Neuronal stem cell (in vitro differentiated cells): ENCODE data around the gene SESN2.
"Not testable (repeated sequence)": the region's sequence is repeated elsewhere in the genome, so short reads cannot be mapped to it uniquely, and the experiment has no call there.

Source experiments
- DNase-seq: peaks from one replicate; pipeline ENCODE4 v3.0.0-alpha.2; 2013; ENCODE audit warnings: low spot score
- H2AFZ ChIP-seq: one replicate; pipeline ENCODE4 v1.6.1; 2013; ENCODE audit warnings: mild to moderate bottlenecking, low read length, inconsistent platforms
- H2AK5ac ChIP-seq: 2 replicates; pipeline ENCODE4 v1.6.1; 2013; ENCODE audit warnings: low read depth, mild to moderate bottlenecking, inconsistent platforms, low read length, moderate library complexity, mixed read lengths
- H2BK120ac ChIP-seq: 2 replicates; pipeline ENCODE4 v1.6.1; 2013; ENCODE audit warnings: low read depth, mild to moderate bottlenecking, inconsistent platforms, low read length, moderate library complexity, mixed read lengths
- H2BK12ac ChIP-seq: one replicate; pipeline ENCODE4 v1.6.1; 2013; ENCODE audit warnings: low read length, inconsistent platforms
- H2BK15ac ChIP-seq: 2 replicates; pipeline ENCODE4 v1.6.1; 2013; ENCODE audit warnings: mild to moderate bottlenecking, low read length, inconsistent platforms, mixed read lengths
- H2BK5ac ChIP-seq: one replicate; pipeline ENCODE4 v1.6.1; 2013; ENCODE audit warnings: inconsistent platforms, mild to moderate bottlenecking, low read length, moderate library complexity
- H3K14ac ChIP-seq: one replicate; pipeline ENCODE4 v1.6.1; 2013; ENCODE audit warnings: low read length, inconsistent platforms
- H3K18ac ChIP-seq: 2 replicates; pipeline ENCODE4 v1.6.1; 2013; ENCODE audit warnings: low read length, inconsistent platforms
- H3K23ac ChIP-seq: 2 replicates; pipeline ENCODE4 v1.6.1; 2013; ENCODE audit warnings: low read depth, mild to moderate bottlenecking, mixed read lengths, low read length, inconsistent platforms; ENCODE audit not compliant: poor library complexity
- H3K27ac ChIP-seq: replicated peaks from 3 replicates; pipeline ENCODE4 v1.5.1; 2013; ENCODE audit warnings: low read length, inconsistent platforms
- H3K27me3 ChIP-seq, 3 experiments: 2 replicates each; pipeline ENCODE4 v1.6.1; 2013; ENCODE audit warnings: low read length in 3 of 3, mild to moderate bottlenecking in 2 of 3, inconsistent platforms in 1 of 3, low read depth in 1 of 3, mixed read lengths in 1 of 3, moderate library complexity in 1 of 3; ENCODE audit not compliant: control insufficient read depth in 3 of 3, insufficient read depth in 3 of 3
- H3K36me3 ChIP-seq, 2 donors: replicated peaks in 1 of 2; 2 replicates each; pipeline ENCODE4 v1.6.1; 2013; ENCODE audit warnings: low read length in 2 of 2; ENCODE audit not compliant: control insufficient read depth in 2 of 2, insufficient read depth in 2 of 2
- H3K4ac ChIP-seq: 2 replicates; pipeline ENCODE4 v1.6.1; 2013; ENCODE audit warnings: inconsistent platforms, mild to moderate bottlenecking, low read length, moderate library complexity
- H3K4me1 ChIP-seq, 2 donors: 1 replicate in 1 of 2; 2 replicates in 1 of 2; pipeline ENCODE4 v1.6.1; 2013; ENCODE audit warnings: low read length in 2 of 2, low read depth in 1 of 2; ENCODE audit not compliant: control insufficient read depth in 2 of 2, insufficient read depth in 1 of 2
- H3K4me2 ChIP-seq: one replicate; pipeline ENCODE4 v1.6.1; 2013; ENCODE audit warnings: mild to moderate bottlenecking, low read length, inconsistent platforms; ENCODE audit not compliant: insufficient read depth, poor library complexity, severe bottlenecking
- H3K4me3 ChIP-seq, 2 donors: 2 replicates each; pipeline ENCODE4 v1.5.1; 2013; ENCODE audit warnings: low read length in 2 of 2, mild to moderate bottlenecking in 2 of 2, inconsistent platforms in 1 of 2, moderate library complexity in 1 of 2
- H3K79me1 ChIP-seq: one replicate; pipeline ENCODE4 v1.6.1; 2013; ENCODE audit warnings: low read depth, mild to moderate bottlenecking, inconsistent platforms, low read length, moderate library complexity
- H3K9ac ChIP-seq: one replicate; pipeline ENCODE4 v1.6.1; 2013; ENCODE audit warnings: mild to moderate bottlenecking, low read depth, low read length, inconsistent platforms; ENCODE audit not compliant: poor library complexity
- H3K9me3 ChIP-seq, 2 donors: replicated peaks in 1 of 2; 2 replicates each; pipeline versions ENCODE3 to v1.6.1; 2013; ENCODE audit warnings: low read length in 2 of 2, mild to moderate bottlenecking in 2 of 2, inconsistent platforms in 1 of 2, low read depth in 1 of 2, mixed read lengths in 1 of 2, moderate library complexity in 1 of 2; ENCODE audit not compliant: control insufficient read depth in 2 of 2, insufficient read depth in 1 of 2
- H4K8ac ChIP-seq: one replicate; pipeline ENCODE4 v1.6.1; 2013; ENCODE audit warnings: low read depth, mild to moderate bottlenecking, inconsistent platforms, low read length, moderate library complexity
- H4K91ac ChIP-seq: one replicate; pipeline ENCODE4 v1.6.1; 2013; ENCODE audit warnings: low read length, low read depth, mild to moderate bottlenecking, inconsistent platforms; ENCODE audit not compliant: poor library complexity
- WGBS, 2 donors: extraction: QIAGEN DNeasy Blood & Tissue Kit; methylation state at CpG; one replicate each; pipeline ENCODE4 v1.1.7; 2013; ENCODE audit warnings: missing lambda C conversion rate in 2 of 2, mixed read lengths in 1 of 2; ENCODE audit not compliant: insufficient read length in 2 of 2, insufficient replicate concordance in 1 of 2; ENCODE audit errors: extremely low coverage in 2 of 2; 5-methylcytosine and 5-hydroxymethylcytosine counted together

Gene SESN2

GRCh38 chr1:28326984-28327383 is 67.7 kb downstream of the SESN2 start:
- no CpG with 5 or more reads among the region's 3 CpGs for WGBS, 2 donors
- Histone ChIP-seq H2BK5ac (no peak overlapping the region), H3K4me3 (no peak overlapping the region), H2AK5ac (no peak overlapping the region), H3K4ac (no peak overlapping the region), H4K91ac (no peak overlapping the region), H3K4me2 (no peak overlapping the region), H2BK12ac (no peak overlapping the region), H3K18ac (no peak overlapping the region), H2BK15ac (no peak overlapping the region), H3K4me1 (peaks cover 3 to 5% of the 10 kb centered on the region in 2 donors), H2BK120ac (no peak overlapping the region), H3K9ac (no peak overlapping the region), H3K79me1 (peaks cover 3% of the 10 kb centered on the region), H3K23ac (no peak overlapping the region), H2AFZ (no peak overlapping the region), H3K27ac (no peak overlapping the region), H3K9me3 (no peaks in the 10 kb centered on the region), H4K8ac (no peak overlapping the region), H3K36me3 (peaks cover 1 to 16% of the 10 kb centered on the region in 2 donors), H3K27me3 (peaks cover 0 to 5% (median 0%) of the 10 kb centered on the region in 3 experiments), H3K14ac (no peak overlapping the region)
- DNase-seq = no peak

- not testable (repeated sequence) for H3K9ac ChIP-seq, H4K91ac ChIP-seq, H3K18ac ChIP-seq, H2BK120ac ChIP-seq, H3K4me1 ChIP-seq, H3K79me1 ChIP-seq, H3K27ac ChIP-seq, H3K27me3 ChIP-seq, DNase-seq, H2AFZ ChIP-seq, H2BK12ac ChIP-seq, H3K4me3 ChIP-seq, H3K4me2 ChIP-seq, H3K23ac ChIP-seq, H2AK5ac ChIP-seq, H4K8ac ChIP-seq, H3K14ac ChIP-seq, H3K9me3 ChIP-seq, H3K4ac ChIP-seq, H2BK15ac ChIP-seq, H2BK5ac ChIP-seq
- peaks cover 1 to 21% of the 10 kb centered on the region in 2 donors for H3K36me3 ChIP-seq
- no CpG with 5 or more reads among the region's 11 CpGs for WGBS, 2 donors
These were observed 68.1 kb downstream of the SESN2 start for GRCh38 chr1:28327431-28327830.

- no peak overlapping the region for H2BK15ac ChIP-seq
- no peak overlapping the region for H2BK120ac ChIP-seq
- H3K4me2 ChIP-seq = peak overlapping the region; percentile 25
- H4K91ac ChIP-seq = no peak overlapping the region
- H3K9me3 ChIP-seq = no peaks in the 10 kb centered on the region
- H3K27me3 ChIP-seq = peaks cover 0 to 5% (median 0%) of the 10 kb centered on the region in 3 experiments
- no peak overlapping the region for H4K8ac ChIP-seq
- peak overlapping the region; percentile 72 to 78 for H3K4me3 ChIP-seq
- H3K14ac ChIP-seq = no peak overlapping the region
- no peak overlapping the region for H3K9ac ChIP-seq
- peak overlapping the region; percentile 68 for H2AK5ac ChIP-seq
- H3K79me1 ChIP-seq = peaks cover 3% of the 10 kb centered on the region
- whole genome bisulfite sequencing, 2 donors = no CpG with 5 or more reads among the region's 16 CpGs
- H3K4ac ChIP-seq = no peak overlapping the region
- no peak overlapping the region for H2BK12ac ChIP-seq
- no peak overlapping the region for H3K27ac ChIP-seq
- peak overlapping the region; percentile 89 for H2AFZ ChIP-seq
- no peak overlapping the region for H3K18ac ChIP-seq
- H3K4me1 ChIP-seq = peaks cover 3 to 5% of the 10 kb centered on the region in 2 donors
- DNase-seq = no peak
- no peak overlapping the region for H2BK5ac ChIP-seq
- no peak overlapping the region for H3K23ac ChIP-seq
- peaks cover 4 to 29% of the 10 kb centered on the region in 2 donors for H3K36me3 ChIP-seq
These were observed 68.9 kb downstream of the SESN2 start for GRCh38 chr1:28328228-28328648.

GRCh38 chr1:28329395-28330153 is 70.3 kb downstream of the SESN2 start:
- Histone ChIP-seq H3K18ac (no peak overlapping the region), H3K4ac (no peak overlapping the region), H3K23ac (no peak overlapping the region), H3K36me3 (peaks cover 7 to 41% of the 10 kb centered on the region in 2 donors), H2BK5ac (no peak overlapping the region), H3K4me1 (peaks cover 3 to 5% of the 10 kb centered on the region in 2 donors), H4K91ac (no peak overlapping the region), H2AK5ac (peak overlapping the region; percentile 6), H3K9ac (no peak overlapping the region), H3K14ac (no peak overlapping the region), H2BK12ac (no peak overlapping the region), H3K4me3 (peak overlapping the region; percentile 78 to 83), H3K4me2 (peak overlapping the region; percentile 66), H3K79me1 (peaks cover 6% of the 10 kb centered on the region), H2BK120ac (no peak overlapping the region), H2AFZ (peak overlapping the region; percentile 89), H3K27ac (no peak overlapping the region), H4K8ac (no peak overlapping the region), H3K27me3 (no peaks in the 10 kb centered on the region), H3K9me3 (no peaks in the 10 kb centered on the region), H2BK15ac (no peak overlapping the region)
- DNase-seq = no peak
- WGBS, 2 donors = no CpG with 5 or more reads among the region's 29 CpGs
